Activated CD8-positive, alpha-beta memory T cell treated with anti-CD3 and anti-CD28 coated beads for 48 hours (primary cell): Measurements from ENCODE around the gene MAGI2.
"Not testable (repeated sequence)": the region's sequence is repeated elsewhere in the genome, so short reads cannot be mapped to it uniquely, and the experiment has no call there.

Source experiments
- DNase-seq, 3 experiments: peaks; one replicate each; pipeline ENCODE4 v3.0.0-alpha.2; 2020; ENCODE audit warnings: low read depth in 2 of 3, low spot score in 2 of 3

The MAGI2 gene

DNA sequence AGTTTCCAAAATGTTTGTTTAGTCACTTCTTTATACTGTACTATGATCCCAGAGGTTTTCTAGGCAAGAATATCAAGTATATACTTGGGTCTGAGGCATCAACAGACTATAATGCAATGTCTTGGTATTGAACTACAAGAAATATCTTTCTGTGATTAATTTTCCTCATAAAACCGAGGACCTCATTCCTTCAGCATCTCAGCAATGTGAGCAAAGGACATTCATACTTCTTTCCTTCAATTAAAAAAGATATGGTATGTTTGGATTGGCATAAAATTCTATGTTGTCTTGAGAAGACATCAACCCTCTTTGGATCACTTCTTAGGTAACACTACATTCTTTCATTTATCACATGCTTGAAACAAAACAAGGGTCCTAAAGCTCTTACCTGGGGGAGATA is 1130.3 kb downstream of the MAGI2 start:
- no peak for DNase-seq

DNA sequence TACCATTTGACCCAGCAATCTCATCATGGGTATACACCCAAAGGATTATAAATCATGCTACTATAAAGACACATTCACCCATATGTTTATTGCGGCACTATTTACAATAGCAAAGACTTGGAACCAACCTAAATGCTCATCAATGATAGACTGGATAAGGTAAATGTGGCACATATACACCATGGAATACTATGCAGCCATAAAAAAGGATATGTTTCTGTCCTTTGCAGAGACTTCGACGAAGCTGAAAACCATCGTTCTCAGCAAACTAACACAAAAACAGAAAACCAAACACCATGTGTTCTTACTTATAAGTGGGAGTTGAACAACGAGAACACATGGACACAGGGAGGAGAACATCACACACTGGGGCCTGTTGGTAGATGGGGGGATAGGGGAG is 1131.2 kb downstream of the MAGI2 start:
- not testable (repeated sequence) for DNase-seq

DNA sequence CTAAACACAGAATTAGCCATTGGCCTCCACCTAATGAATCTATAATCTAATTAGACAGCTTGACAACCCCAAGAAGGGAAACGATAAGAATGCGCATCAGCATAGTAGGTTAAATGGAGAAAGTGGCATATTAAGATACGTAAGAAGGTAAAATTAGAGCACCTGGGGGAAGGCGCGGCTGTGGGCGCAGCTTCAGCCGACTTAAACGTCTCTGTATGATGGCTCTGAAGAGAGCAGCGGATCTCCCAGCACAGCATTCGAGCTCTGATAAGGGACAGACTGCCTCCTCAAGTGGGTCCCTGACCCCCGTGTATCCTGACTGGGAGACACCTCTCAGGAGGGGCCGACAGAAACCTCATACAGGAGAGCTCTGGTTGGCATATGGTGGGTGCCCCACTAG is 1136.1 kb downstream of the MAGI2 start:
- DNase-seq, result no peak

DNA sequence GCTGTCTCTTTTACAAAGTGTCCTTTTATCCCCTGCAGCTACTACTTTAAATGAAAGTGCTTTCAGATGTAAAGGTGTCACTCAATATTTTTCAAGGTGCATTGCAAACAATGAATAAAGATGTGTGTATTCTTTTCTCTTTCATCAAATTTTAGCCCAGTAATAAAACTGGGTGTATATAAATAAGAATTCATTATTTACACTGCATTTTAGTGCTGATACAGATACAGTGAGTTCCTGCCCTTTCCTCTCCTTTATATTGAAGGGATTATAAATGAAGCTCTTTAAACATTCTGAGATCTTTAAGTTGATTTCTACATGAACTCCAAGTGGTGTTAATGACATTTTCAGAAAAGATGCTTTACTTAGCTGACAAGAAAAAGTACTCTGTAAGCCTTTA is 1137.4 kb downstream of the MAGI2 start:
- no peak for DNase-seq

DNA sequence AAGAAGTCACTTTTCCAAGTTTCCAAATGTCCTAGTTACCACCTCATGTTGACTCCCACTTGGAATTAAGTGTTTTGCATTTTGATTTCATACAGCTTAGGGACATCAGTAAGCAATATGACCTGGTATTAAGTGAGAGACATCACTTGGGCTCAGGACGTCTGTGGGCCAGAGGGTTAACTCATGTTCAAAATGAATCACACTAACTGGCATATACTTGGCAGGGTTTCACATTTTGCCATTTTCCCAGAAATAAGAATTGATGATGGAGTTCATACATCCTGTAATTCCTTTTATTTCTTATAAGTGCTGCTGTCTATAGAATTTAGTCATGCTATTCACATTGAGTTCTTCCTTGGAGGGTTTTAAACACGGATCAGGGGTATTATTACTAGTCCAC is 1138.3 kb downstream of the MAGI2 start:
- DNase-seq, result no peak

DNA sequence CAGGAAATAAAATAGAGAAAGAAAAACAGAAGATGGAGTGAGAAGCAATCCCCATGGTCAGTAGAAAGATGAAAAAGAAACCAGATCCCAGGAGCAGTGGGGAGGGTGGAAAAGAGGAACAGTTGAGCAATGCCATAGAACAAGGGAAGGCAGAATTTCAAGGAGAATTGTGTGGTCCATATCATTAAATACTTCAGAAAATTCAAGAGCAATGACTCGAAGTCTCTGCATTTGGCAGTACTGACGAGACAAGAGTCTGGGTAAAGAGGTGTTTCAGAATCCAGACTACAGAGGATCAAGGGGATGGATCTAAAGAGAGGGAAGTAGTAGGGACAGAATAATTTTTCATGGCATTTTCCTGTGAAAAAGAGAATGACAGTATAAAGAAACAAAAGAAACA is 1142.3 kb downstream of the MAGI2 start:
- DNase-seq, result no peak

DNA sequence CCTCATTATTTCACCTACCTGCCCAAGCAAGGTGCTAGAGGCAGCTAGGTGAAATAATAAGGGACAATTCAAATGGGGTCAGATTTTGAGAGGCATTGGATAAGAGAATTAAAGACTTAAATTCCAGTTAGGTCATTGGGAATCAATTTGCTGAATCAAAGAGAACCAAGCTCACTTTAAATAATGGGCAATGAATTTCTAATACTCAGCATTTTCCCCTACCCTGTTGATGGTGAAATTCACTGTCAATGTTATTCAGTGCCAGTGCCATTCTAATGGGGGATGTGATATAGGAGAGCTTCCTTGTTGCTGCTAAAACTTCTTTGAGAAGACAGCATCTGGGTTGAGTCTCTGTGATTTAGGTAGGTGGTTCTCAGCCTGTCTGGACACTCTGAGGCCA is 1145.6 kb downstream of the MAGI2 start:
- no peak for DNase-seq

DNA sequence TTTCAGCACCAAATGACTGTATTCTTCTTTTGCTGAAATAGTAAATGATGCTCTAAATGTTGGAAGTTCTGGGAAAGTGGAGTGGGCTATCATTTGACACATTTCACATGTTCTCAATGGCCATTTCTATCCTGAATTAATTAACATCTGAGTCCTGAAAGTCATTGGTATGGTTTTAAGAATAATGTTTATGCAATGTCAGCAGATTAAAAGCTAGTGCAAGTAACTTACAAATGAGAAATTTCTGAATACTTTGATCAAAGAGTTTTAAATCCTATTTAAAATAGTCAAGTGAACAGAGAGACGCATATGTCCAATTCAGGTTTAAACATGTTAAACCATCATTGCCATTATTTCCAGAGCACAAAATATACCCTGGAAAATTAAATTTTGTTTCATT is 1146.8 kb downstream of the MAGI2 start:
- DNase-seq, result no peak

DNA sequence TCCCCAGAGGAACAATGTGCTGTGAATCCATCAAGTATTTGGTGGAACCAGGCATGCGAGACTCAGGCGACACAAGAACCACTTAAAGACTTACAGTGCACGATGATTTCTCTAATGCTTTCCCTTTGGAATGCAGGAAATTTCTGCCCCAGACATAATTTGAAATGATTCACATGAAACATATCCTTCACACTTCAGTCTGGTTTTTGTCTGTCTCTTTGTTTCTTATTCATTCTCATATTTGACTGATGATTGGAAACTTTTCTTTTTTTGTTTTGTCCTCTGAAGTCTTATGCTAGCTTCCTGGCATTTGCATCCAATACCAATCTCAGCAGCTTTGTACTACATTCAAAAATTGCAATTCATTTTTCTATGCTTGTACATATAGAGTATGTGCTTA is 1152.1 kb downstream of the MAGI2 start:
- DNase-seq, result no peak

DNA sequence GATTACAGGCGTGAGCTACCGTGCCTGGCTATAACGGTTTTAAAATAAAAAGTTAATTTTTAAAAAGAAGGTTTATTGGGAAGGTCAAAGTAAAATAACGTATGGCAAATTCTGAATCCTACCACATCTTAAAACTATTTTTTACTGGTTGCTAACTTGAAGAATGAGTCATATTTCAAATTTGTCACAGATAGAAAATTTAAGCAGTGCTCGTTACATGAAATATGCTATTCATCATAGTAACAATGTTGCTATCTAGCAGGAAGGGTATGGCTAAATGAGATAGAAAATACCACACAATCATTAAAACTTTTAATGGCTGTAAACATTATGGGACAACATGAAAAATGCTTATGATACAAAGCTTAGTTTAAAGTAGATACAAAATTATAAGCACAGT is 1154.4 kb downstream of the MAGI2 start:
- no peak for DNase-seq

DNA sequence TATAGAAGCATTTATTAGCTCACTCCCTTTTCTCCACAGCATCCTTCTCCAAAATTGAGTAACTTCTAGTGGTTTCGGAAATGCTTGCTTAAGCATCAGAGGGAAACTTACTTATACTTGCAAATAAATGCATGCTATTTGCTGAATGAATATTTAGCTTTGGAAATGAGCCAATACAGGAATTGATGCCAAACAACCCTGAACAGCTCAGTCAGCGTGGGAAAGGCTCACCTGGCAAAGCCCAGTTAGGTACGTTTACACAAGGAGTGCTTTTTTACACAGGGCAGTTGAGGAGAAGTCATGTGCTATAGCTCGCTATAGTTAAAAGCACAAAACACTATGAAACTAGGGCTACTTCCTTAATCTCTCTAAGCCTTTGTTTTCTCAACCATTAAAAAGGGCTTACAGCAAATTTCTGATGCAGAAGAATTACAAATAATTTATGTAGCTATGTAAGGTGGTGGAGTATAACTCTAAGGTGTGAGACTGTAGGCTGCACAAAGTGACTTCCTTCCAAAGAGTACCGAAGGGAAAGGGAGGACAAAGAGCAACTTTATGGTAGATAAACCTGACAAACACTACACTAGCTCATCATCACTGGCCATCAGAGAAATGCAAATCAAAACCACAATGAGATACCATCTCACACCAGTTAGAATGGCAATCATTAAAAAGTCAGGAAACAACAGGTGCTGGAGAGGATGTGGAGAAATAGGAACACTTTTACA is 1156.7 kb downstream of the MAGI2 start:
- no peak for DNase-seq

DNA sequence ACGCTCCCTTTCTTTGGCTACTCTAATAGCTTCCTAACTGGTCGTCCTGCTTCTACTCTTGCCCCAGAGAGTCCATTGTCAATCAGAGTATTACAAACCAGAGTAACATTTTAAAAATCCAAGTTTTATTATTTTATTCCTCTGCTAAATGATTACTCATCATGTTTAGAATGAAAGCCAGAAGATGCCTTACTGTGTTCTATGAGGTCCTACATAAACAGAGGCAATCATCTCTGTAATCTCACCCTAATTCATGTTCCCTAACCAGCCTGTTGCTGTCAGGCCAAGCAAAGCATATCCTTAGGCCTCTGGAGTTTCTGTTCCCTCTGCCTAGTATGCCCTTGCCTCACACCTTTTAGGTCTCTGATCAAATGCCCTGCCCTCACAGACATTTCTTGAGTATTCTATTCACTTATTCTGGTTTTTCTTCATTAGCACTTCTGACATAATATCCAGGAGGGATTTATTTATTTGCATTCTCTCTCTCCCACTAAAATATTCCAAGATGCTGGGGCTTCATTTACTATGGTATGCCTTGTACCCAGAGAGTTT is 1157.3 kb downstream of the MAGI2 start:
- no peak for DNase-seq

DNA sequence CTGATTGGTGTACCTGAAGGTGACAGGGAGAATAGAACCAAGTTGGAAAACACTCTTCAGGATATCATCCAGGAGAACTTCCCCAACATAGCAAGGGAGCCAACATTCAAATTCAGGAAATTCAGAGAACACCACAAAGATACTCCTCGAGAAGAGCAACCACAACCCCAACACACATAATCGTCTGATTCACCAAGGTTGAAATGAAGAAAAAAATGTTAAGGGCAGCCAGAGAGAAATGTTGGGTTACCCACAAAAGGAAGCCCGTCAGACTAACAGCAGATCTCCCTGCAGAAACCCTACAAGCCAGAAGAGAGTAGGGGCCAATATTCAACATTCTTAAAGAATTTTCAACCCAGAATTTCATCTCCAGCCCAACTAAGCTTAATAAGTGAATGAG is 1164.0 kb downstream of the MAGI2 start:
- DNase-seq, result not testable (repeated sequence)

DNA sequence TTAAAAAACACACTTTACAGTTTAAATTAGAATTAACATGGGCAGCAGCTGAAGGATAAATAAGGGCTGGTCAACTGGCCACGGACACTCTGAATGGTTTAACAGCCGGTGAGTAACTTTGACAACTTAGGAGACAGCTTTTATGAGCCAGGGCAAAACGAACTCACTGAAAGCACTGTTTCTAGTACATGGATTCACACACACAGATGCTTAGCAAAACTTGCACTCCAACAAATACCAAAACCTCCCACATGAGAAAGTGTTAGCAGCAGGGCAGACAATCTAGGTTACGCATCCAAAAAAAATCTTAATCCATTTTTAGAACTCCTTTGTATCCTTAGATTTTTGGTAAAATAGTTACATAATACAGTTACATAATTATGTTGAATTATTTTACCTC is 1168.5 kb downstream of the MAGI2 start:
- no peak for DNase-seq

DNA sequence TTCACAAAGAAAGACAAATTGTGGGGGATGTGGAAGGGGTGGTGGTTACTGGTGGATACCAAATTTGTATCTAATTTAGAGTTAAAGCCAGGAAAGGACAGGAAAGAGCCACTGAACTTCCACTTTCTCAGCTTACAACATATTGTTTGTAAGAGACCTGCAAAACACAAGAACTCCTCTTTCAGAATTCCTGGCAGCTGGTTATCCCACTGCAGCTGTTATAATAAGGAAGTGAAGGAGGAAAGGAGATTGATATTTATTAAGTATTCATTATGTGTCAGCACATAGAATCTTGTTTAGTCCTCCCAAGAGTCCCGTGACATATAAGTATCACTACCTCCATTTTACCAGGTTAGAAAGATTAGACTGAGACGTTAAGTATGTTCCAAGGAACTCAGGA is 1173.2 kb downstream of the MAGI2 start:
- no peak for DNase-seq

DNA sequence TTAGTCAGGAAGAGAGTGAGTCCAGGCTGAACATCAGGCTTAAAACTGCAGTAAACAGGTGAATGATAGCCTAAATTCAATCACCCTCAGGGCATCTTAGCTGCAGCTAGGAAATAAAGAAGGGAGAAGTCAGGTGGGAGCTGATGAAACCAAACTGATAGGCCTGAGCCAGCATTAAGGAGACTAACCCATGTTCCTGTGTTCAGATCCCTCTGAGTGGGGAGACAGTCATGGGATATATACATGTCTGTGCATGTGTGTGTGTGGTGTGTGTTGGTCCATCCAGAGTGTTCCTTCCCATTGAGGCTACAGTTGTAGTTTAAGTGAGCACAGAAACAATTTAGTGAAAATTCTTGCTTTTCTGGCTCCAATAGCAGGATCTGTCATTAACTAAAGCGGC is 1174.0 kb downstream of the MAGI2 start:
- no peak for DNase-seq

DNA sequence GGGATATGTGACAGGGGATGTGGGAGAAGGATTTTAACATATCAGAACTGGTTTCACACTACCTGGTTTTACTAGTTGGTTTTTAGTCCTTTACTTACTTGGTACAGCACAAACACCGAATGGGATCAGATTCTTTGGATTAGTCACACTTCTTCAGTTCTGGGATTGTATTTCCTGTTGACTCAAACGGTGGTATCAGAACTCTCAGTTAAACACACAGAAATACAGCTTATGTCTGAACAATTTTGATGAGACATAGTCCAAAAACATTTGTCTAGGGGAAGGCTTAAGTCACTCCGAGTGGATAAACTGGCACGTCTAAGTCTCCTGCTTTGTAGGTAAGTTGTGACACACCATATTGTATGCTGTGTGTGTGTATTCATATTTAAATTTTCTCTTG is 1174.4 kb downstream of the MAGI2 start:
- no peak for DNase-seq

DNA sequence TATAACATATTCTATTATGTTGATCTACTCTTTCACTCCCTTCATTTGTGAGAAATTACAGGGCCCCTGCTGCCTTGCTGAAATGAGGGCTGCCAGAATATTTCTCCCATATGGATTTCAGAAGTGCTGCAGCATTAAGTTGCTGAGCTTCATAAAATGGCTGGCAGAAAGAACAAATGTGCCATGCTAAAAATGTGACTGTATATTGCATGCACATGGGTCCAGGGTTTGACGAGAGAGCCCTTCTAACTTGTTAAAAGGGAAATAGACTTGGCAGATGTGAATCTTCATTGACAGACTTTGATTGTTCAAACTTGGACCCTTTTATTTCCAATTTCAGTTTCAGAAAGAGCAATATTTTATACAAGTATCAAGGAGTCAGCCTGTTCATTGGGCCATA is 1186.3 kb downstream of the MAGI2 start:
- no peak for DNase-seq

DNA sequence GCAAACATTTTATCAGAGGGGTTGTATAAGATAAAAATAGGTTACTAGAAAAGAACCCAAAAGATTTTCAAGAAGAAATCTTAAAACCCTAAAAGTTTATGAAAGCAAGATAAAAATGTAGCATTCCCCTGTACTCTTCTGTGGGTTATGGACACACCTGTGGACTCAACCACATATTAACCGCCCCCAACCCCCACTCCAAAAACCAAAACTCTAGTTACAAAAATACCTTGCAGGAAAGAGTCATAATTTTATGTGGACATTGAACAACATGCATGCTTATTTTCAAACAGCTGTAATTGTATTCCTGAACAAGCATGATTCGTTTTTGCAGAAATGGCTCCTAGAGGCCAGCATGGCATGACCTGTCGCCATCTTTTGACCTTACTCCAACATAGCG is 1188.0 kb downstream of the MAGI2 start:
- DNase-seq, result no peak

DNA sequence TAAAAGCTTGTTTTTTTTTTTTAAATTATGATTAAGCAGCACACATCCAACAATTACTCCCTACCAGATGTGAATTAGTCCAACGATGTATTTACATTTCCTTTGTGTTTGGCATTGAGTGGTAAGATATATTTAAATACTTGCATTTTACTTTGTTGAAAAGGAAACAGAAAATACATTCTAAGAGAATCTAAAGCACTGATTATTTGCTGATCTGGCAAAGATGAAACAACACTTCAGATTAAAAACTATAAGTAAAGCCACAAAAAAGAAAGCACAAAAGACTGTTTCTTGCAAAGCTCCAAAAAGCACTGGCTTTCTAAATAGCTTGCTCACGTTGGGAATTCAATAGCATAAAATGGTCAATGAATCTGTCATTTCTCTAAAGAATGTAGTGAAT is 1188.4 kb downstream of the MAGI2 start:
- no peak for DNase-seq

DNA sequence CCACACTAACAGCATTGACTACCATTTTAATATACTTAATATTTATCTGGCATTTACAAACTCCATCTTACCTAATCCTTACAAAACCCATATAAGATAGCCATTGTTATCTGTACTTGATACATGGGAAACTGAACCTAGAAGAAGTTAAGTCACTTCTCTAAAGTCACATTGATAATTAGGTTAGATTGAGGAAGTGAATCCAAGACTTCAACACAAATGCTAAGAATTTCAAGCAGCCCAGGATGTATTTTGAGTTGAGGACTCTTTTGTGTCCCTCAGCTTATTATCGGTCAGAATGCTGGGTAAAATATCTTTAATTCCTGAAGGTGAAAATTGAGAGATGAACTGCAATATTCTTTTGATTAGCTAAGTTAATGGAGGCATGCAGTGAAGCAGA is 1189.4 kb downstream of the MAGI2 start:
- DNase-seq, result no peak

DNA sequence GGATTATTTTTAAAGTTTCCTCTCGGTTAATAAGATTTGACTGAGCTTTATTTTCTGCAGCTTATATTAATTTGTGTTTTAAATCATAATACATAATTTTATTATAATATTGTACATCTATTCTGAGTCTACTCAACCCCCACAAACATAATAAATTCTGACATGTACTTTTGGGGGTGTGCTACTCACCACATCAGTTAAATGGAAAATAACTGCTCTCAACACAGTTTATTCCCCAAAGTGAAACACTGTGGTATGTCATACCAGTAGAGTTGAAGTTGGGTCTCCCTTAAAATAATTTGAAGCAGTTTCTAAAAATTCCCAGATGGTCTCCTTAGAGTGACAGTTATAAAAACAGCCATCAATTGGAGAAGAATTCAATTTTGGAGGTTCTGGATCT is 1191.7 kb downstream of the MAGI2 start:
- no peak for DNase-seq

DNA sequence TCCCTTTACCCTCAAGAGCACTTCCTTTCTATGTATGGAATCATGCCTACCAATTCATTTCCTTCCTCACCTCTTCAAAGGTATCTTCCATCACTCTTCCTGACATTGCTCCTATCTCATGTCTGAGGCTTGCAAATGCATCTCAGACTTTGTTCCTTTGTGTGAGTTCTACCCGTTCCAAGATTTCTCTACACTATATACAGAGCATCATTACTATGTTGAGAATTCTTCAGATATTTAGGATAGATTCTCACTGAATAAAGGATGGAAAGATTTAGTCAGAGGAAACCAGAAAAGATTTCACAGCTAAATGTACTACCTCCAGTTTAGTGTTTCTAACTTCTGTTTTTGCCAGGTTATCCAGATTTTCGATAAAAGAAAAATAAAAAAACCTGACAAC is 1192.2 kb downstream of the MAGI2 start:
- DNase-seq, result no peak
